Ascending aorta (tissue), 2 donors: ENCODE data around the gene PARD3B. TPM values are rescaled to one million over a fixed set of nuclear protein-coding genes. Genes with fewer than 3 reads are reported as not detected.

Source experiments
- DNase-seq, 2 donors: peaks; one replicate each; pipeline ENCODE4 v3.0.0-alpha.2; 2019; ENCODE audit warnings: low spot score in 2 of 2
- H3K27ac ChIP-seq, 2 donors: fragments of 200-600 bp; sonication (generic); one replicate each; pipeline ENCODE4 v1.5.1; 2016 to 2017; ENCODE audit warnings: mild to moderate bottlenecking in 1 of 2
- H3K27me3 ChIP-seq: fragments of 200-600 bp; sonication (generic); one replicate; pipeline ENCODE4 v1.5.1; 2017
- H3K36me3 ChIP-seq, 2 donors: fragments of 200-600 bp; sonication (generic); one replicate each; pipeline ENCODE4 v1.5.1; 2016
- H3K4me1 ChIP-seq, 2 donors: fragments of 200-600 bp; sonication (generic); one replicate each; pipeline ENCODE4 v1.5.1; 2016 to 2017; ENCODE audit warnings: mild to moderate bottlenecking in 1 of 2
- H3K4me3 ChIP-seq, 2 donors: fragments of 200-600 bp; sonication (generic); one replicate each; pipeline ENCODE4 v1.5.1; 2016 to 2017; ENCODE audit warnings: mild to moderate bottlenecking in 1 of 2
- H3K9me3 ChIP-seq, 2 donors: fragments of 200-600 bp; sonication (generic); one replicate each; pipeline ENCODE4 v1.5.1; 2016
- CTCF ChIP-seq, 3 experiments: fragments of 200-600 bp in 2 of 3; fragments of 450-650 bp in 1 of 3; sonication (generic) in 2 of 3; IDR thresholded peaks; one replicate each; pipeline ENCODE4 v1.5.1; 2016 to 2019; ENCODE audit warnings: antibody characterized with exemption in 3 of 3, mild to moderate bottlenecking in 1 of 3, moderate library complexity in 1 of 3
- intact Hi-C: fragments of 100-400 bp; cut with DNase I; formaldehyde crosslinking; loops from one replicate; pipeline ENCODE4 v1.15.1; 2023
- total RNA-seq: library from RNA; depleted of rRNA; stranded (reverse); fragments of >200 nt; gene quantifications from one replicate; pipeline ENCODE4 v1.1.0, GENCODE V29; 2016

Gene PARD3B
- total RNA-seq, 1 donor from 2014 or later = 9.5 TPM

- no peaks in the 10 kb centered on the region for H3K9me3 ChIP-seq
- H3K27ac ChIP-seq = no peak overlapping the region
- TF ChIP-seq CTCF (IDR thresholded peaks at IDR 0.05) = no peak
- H3K36me3 ChIP-seq = no peaks in the 10 kb centered on the region
- intact Hi-C loops = no loop called here
- no peak for DNase-seq
- H3K27me3 ChIP-seq = no peaks in the 10 kb centered on the region
- no peaks in the 10 kb centered on the region for H3K4me1 ChIP-seq
- no peak overlapping the region for H3K4me3 ChIP-seq
Measured at GRCh38 chr2:204973616-204974015, 428.3 kb downstream of the PARD3B start.

DNA sequence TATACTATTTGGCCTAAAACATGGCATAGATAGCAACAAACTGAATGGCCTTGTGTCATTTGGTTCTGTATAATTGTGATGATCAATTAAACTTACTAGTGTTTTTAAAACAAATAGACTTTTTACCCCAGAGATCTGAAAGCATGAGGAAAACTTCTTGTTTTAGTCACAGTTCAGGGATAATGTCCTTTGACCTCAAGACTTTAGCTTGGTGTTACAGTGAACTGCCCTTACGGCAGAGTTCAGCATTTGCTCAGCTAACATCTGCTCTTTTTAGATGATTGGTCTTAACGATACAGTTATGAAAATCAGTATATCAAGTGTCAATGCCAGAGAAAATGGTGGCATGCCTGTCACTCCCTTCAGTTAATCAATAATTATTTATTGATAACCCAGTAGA is 429.2 kb downstream of the PARD3B start:
- H3K4me1 ChIP-seq = no peaks in the 10 kb centered on the region
- no peaks in the 10 kb centered on the region for H3K27me3 ChIP-seq
- no peak for DNase-seq
- no peak overlapping the region for H3K27ac ChIP-seq
- no peak overlapping the region for H3K4me3 ChIP-seq
- intact Hi-C loops = no loop called here
- no peaks in the 10 kb centered on the region for H3K9me3 ChIP-seq
- TF ChIP-seq CTCF (IDR thresholded peaks at IDR 0.05) = no peak
- H3K36me3 ChIP-seq = no peaks in the 10 kb centered on the region

DNA sequence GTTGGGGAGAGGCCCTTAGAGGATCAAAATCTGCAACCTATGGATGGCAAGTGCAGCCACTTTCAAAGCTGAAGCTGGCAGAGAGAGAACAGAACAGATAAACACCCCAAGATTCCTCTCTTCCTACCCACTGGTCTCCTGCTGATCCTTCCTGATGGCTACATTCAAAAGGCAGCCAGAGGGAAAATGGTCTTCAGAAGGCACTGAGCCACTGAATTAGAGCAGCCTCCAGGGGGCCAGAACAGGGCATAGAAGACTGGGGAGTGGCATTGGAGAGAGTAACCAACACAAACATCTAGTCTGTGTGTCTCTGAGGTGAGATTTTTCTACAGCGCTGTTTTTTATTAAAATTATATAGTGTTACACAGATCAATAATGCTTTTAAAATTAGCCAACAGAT is 432.6 kb downstream of the PARD3B start:
- Histone ChIP-seq H3K4me1 (no peaks in the 10 kb centered on the region), H3K27ac (no peak overlapping the region), H3K4me3 (no peak overlapping the region), H3K9me3 (no peaks in the 10 kb centered on the region), H3K27me3 (no peaks in the 10 kb centered on the region), H3K36me3 (no peaks in the 10 kb centered on the region)
- intact Hi-C loops = no loop called here
- DNase-seq = no peak
- TF ChIP-seq CTCF (IDR thresholded peaks at IDR 0.05) = no peak

DNA sequence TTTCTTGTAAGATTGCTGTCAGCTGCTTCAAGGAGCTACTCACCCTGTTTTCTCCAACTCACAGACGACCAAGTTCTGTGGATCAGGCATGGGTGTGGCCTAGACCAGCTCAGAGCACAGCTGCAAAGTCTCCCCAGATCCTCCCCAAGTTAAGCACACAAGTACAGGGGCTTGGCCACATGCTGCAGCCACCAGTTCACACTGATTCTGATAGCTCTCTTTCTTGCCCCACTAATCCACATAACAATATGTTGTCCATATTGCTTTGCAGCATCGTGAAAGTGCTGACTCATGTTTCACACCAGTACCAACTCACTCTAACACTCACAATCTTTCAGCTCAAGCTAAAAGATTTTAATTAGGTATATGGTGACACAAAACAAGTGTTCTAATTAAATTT is 437.0 kb downstream of the PARD3B start:
- H3K9me3 ChIP-seq = no peaks in the 10 kb centered on the region
- no peak for TF ChIP-seq CTCF (IDR thresholded peaks at IDR 0.05)
- DNase-seq = no peak
- H3K36me3 ChIP-seq = no peaks in the 10 kb centered on the region
- no peak overlapping the region for H3K4me3 ChIP-seq
- H3K27me3 ChIP-seq = no peaks in the 10 kb centered on the region
- no peaks in the 10 kb centered on the region for H3K4me1 ChIP-seq
- H3K27ac ChIP-seq = no peak overlapping the region
- intact Hi-C loops = no loop called here

GRCh38 chr2:204984518-204984917 is 439.2 kb downstream of the PARD3B start:
- TF ChIP-seq CTCF (IDR thresholded peaks at IDR 0.05) = no peak
- DNase-seq = no peak
- intact Hi-C loops = no loop called here
- no peaks in the 10 kb centered on the region for H3K36me3 ChIP-seq
- H3K4me3 ChIP-seq = no peak overlapping the region
- H3K27ac ChIP-seq = no peak overlapping the region
- no peaks in the 10 kb centered on the region for H3K4me1 ChIP-seq
- no peaks in the 10 kb centered on the region for H3K27me3 ChIP-seq
- H3K9me3 ChIP-seq = no peaks in the 10 kb centered on the region

GRCh38 chr2:204986641-204987040 is 441.4 kb downstream of the PARD3B start:
- no peak overlapping the region for H3K27ac ChIP-seq
- no peak for TF ChIP-seq CTCF (IDR thresholded peaks at IDR 0.05)
- no peaks in the 10 kb centered on the region for H3K27me3 ChIP-seq
- intact Hi-C loops = no loop called here
- DNase-seq = no peak
- H3K4me1 ChIP-seq = no peaks in the 10 kb centered on the region
- H3K9me3 ChIP-seq = no peaks in the 10 kb centered on the region
- H3K36me3 ChIP-seq = no peaks in the 10 kb centered on the region
- no peak overlapping the region for H3K4me3 ChIP-seq
